ENCODE data around the gene RCVRN. TPM values are rescaled to one million over a fixed set of nuclear protein-coding genes. Genes with fewer than 3 reads are reported as not detected.

RCVRN gene
- total RNA-seq, 6 experiments from 2014 or later, result not detected

GRCh38 chr17:9865586-9865985, 39.5 kb downstream of the RCVRN start:
- Histone ChIP-seq H3K4me3 (no peak overlapping the region), H3K9me3 (no peaks in the 10 kb centered on the region), H3K27me3 (no peaks in the 10 kb centered on the region), H3K4me1 (no peaks in the 10 kb centered on the region), H3K27ac (no peak overlapping the region), H3K36me3 (no peaks in the 10 kb centered on the region)
- TF ChIP-seq, protein P1, sequence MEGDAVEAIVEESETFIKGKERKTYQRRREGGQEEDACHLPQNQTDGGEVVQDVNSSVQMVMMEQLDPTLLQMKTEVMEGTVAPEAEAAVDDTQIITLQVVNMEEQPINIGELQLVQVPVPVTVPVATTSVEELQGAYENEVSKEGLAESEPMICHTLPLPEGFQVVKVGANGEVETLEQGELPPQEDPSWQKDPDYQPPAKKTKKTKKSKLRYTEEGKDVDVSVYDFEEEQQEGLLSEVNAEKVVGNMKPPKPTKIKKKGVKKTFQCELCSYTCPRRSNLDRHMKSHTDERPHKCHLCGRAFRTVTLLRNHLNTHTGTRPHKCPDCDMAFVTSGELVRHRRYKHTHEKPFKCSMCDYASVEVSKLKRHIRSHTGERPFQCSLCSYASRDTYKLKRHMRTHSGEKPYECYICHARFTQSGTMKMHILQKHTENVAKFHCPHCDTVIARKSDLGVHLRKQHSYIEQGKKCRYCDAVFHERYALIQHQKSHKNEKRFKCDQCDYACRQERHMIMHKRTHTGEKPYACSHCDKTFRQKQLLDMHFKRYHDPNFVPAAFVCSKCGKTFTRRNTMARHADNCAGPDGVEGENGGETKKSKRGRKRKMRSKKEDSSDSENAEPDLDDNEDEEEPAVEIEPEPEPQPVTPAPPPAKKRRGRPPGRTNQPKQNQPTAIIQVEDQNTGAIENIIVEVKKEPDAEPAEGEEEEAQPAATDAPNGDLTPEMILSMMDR (IDR thresholded peaks at IDR 0.05), result no peak
- no peak for TF ChIP-seq POLR2A (IDR thresholded peaks at IDR 0.05)
- DNase-seq (no peak), ATAC-seq (no peak)
- intact Hi-C loops (cut with DNase I), result no loop called here
- WGBS (ENCODE audit: insufficient coverage, low coverage, low lambda C conversion rate, missing lambda C conversion rate), result 20% methylated on average over 1 of the region's 1 CpG

DNA sequence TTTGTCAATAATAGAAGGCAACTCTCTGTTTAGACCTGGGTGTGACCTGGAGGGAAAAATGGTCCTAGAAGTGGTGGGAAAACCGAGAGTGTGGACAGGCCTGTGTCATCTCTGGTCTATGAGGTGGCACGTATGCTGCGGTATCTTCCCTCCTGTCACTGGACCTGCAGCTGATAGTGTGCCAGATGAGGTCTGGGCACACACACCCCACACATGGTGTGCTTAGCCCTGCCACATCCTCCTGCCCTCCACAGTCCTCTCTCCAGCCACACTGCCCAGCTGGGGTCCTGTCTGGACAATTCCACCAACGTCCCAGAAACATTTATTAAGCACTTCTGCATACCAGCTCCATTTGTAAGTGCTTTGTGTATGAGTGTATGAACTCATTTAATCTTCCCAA, 42.1 kb downstream of the RCVRN start:
- ATAC-seq, result no peak
- no peaks in the 10 kb centered on the region for H3K27me3 ChIP-seq
- H3K9me3 ChIP-seq, result no peaks in the 10 kb centered on the region
- WGBS (ENCODE audit: insufficient coverage, low coverage, low lambda C conversion rate, missing lambda C conversion rate), result 19% methylated on average over 3 of the region's 4 CpGs
- no peak overlapping the region for H3K4me3 ChIP-seq
- H3K27ac ChIP-seq, result no peak overlapping the region
- TF ChIP-seq, protein P1 (IDR thresholded peaks at IDR 0.05), result no peak
- no peak for TF ChIP-seq POLR2A (IDR thresholded peaks at IDR 0.05)
- no peak for DNase-seq
- H3K4me1 ChIP-seq, result no peaks in the 10 kb centered on the region
- intact Hi-C loops (cut with DNase I), result no loop called here
- no peaks in the 10 kb centered on the region for H3K36me3 ChIP-seq

GRCh38 chr17:9862220-9862619, 42.9 kb downstream of the RCVRN start:
- no peaks in the 10 kb centered on the region for H3K9me3 ChIP-seq
- H3K27me3 ChIP-seq, result no peaks in the 10 kb centered on the region
- H3K27ac ChIP-seq, result no peak overlapping the region
- no peak overlapping the region for H3K4me3 ChIP-seq
- H3K4me1 ChIP-seq, result no peaks in the 10 kb centered on the region
- DNase-seq (no peak), ATAC-seq (no peak)
- no peak for TF ChIP-seq POLR2A (IDR thresholded peaks at IDR 0.05)
- TF ChIP-seq, protein P1 (IDR thresholded peaks at IDR 0.05), result no peak
- no peaks in the 10 kb centered on the region for H3K36me3 ChIP-seq
- WGBS (ENCODE audit: insufficient coverage, low coverage, low lambda C conversion rate, missing lambda C conversion rate), result 71% methylated on average over 1 of the region's 1 CpG
- intact Hi-C loops (cut with DNase I), result no loop called here

GRCh38 chr17:9860851-9861250, 44.2 kb downstream of the RCVRN start:
- no peak overlapping the region for H3K4me3 ChIP-seq
- 75% methylated on average over 7 of the region's 7 CpGs for WGBS (ENCODE audit: insufficient coverage, low coverage, low lambda C conversion rate, missing lambda C conversion rate)
- no peaks in the 10 kb centered on the region for H3K9me3 ChIP-seq
- ATAC-seq, result no peak
- TF ChIP-seq, protein P1 (IDR thresholded peaks at IDR 0.05), result no peak
- no peak for TF ChIP-seq POLR2A (IDR thresholded peaks at IDR 0.05)
- H3K36me3 ChIP-seq, result no peaks in the 10 kb centered on the region
- no peaks in the 10 kb centered on the region for H3K27me3 ChIP-seq
- no peak for DNase-seq
- H3K27ac ChIP-seq, result no peak overlapping the region
- H3K4me1 ChIP-seq, result no peaks in the 10 kb centered on the region
- intact Hi-C loops (cut with DNase I), result no loop called here

- H3K4me1 ChIP-seq, result no peaks in the 10 kb centered on the region
- H3K9me3 ChIP-seq, result no peaks in the 10 kb centered on the region
- no peak for TF ChIP-seq POLR2A (IDR thresholded peaks at IDR 0.05)
- TF ChIP-seq, protein P1 (IDR thresholded peaks at IDR 0.05), result no peak
- H3K4me3 ChIP-seq, result no peak overlapping the region
- no peak for ATAC-seq
- H3K27ac ChIP-seq, result no peak overlapping the region
- H3K36me3 ChIP-seq, result no peaks in the 10 kb centered on the region
- intact Hi-C loops (cut with DNase I), result no loop called here
- 84% methylated on average over 4 of the region's 5 CpGs for WGBS (ENCODE audit: insufficient coverage, low coverage, low lambda C conversion rate, missing lambda C conversion rate)
- H3K27me3 ChIP-seq, result no peaks in the 10 kb centered on the region
- no peak for DNase-seq
Measured at GRCh38 chr17:9859781-9860180, 45.3 kb downstream of the RCVRN start.

Data from right lobe of liver (tissue), 6 donors.